NCI-H146 treated with DMSO at 0.1 percent for 48 hours (cell line): ENCODE data around the gene DARS1.
A peak's percentile ranks its signal among the peaks of the same experiment; 100 is the strongest.

Source experiments
- DNase-seq: peaks from one replicate; lab custom pipeline; 2025; ENCODE audit not compliant: unreplicated experiment; lab: John Stamatoyannopoulos, UW

DARS1 gene

DNA sequence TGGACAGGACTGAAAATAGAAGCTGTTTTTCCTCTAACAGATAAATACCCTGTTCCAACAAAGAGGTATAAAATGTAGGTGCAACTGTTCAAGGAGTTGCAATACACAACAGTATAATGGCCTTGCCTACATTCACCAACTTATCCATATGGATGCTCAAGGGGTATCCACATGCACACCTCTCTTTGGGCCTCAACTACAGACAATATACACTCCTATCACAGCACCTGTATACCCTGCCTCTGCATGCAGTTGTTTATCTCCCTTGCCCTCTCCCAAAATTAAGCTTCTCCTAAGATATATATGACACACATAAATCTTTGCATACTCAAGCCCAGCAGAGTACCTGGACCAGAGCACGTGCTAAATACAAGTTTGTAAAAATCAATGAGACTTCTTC, 37.3 kb downstream of the DARS1 start:
- DNase-seq, result no peak

GRCh38 chr2:135947483-135947882, 37.9 kb downstream of the DARS1 start:
- no peak for DNase-seq

- DNase-seq, result no peak
Measured at GRCh38 chr2:135945526-135945925, 39.9 kb downstream of the DARS1 start.

- no peak for DNase-seq
Measured at GRCh38 chr2:135944625-135945024, 40.8 kb downstream of the DARS1 start.

DNA sequence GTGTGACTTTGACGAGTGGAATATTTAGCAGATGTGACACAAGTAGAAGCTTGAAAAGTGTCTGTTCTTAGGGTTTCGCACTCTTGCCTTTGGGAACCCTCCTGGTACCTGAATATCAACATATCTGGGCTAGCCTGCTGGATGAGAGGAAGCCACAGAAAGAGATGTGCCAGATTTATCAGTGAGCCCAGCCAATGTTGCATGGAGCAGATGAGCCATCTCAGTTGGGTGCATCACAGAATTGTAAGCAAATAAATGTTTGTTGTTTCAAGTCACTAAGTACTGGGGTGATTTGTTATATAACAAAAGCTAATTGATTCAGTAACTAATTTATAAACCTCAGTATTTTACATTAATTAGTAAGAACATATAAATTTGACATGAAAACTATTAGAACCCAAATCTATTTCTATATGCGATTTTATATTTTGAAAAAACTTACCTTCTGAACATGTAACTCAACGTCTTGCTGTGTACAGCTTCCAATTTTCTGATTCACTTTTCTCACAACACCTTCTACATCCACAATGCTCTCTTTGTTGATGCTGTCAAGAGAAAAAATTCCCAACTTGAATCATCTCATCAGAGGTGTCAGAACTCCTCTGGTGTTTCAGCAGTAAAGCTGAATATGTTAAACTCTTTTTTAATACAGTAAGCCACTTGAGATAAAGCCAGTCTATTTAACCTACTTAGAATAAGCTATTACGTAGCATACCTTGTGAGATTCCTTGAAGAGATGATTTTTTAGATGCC, 42.3 kb downstream of the DARS1 start:
- no peak for DNase-seq

GRCh38 chr2:135936524-135936923, 48.9 kb downstream of the DARS1 start:
- no peak for DNase-seq

DNA sequence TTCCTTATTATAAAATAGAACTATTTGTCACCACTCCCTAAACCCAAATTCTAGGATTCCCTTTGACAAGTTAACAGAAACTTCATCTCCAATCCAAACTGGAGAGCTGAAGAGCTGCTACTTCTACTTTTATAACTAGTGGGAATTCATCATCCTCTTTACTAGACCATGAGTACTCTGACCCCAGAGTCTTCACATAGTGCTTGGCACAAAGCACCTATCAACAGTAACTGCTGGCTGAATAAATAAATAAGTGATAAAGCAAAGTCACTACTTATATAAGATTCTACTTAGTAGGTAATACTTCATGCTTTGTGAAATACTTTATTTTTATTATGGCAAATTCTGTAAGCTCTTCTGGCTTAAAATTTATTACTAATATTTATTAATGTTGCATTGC, 49.5 kb downstream of the DARS1 start:
- no peak for DNase-seq

GRCh38 chr2:135931776-135932443, 53.5 kb downstream of the DARS1 start:
- no peak for DNase-seq

DNA sequence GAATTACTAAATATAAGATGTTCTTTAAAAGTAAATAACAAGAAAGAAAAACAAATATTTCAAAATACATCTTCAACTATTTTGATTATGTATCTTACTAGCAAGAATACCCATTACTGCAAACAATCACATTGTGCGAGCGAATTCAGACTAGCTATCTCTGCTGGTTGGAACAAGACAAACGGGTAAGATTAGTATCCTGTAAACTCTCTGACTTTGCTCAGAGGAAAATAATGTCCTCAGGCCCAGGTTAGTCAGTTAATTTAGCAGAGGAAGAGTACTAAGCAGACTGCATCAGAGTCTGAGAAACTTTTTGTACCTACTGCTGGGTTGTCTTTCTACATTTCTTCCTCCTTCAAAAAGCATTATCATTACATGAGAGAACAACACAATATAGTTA, 58.8 kb downstream of the DARS1 start:
- DNase-seq, result no peak

DNA sequence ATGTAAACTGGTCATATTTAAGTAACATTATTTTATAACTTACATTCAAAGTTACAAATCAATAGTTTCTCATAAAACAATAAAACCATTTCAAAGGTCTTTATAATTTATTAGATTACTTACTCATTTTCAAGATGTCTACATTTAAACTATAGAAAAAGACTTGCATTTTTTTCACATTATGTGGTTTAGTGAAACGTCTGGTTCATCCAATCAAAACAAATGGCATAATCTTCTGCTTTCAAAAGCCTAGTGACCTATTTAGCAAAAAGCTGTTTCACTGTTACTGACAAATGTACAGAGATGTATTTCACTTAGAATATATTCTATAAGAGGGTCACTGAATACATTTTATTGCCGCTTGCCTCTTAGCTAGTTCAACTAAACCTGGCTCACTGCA, 59.9 kb downstream of the DARS1 start:
- DNase-seq, result no peak

DNA sequence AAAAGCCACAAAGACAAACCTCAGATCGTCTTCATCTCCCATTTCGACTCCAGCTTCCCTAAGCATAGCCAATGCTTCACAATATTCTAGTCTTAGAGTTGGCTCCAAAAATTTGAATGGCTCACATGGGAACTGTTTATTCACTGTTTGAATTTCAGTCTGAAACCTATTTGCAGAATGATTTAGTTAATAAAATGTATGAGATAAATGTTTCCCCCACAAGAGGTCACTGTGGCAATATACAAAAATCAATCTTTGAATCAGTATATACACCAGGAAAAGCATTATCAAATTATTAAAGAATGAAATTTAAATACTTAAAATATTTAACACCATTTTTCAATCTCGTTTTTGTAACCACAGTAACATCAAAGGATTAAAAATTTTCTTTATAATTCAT, 69.2 kb downstream of the DARS1 start:
- peak; percentile 32 for DNase-seq

DNA sequence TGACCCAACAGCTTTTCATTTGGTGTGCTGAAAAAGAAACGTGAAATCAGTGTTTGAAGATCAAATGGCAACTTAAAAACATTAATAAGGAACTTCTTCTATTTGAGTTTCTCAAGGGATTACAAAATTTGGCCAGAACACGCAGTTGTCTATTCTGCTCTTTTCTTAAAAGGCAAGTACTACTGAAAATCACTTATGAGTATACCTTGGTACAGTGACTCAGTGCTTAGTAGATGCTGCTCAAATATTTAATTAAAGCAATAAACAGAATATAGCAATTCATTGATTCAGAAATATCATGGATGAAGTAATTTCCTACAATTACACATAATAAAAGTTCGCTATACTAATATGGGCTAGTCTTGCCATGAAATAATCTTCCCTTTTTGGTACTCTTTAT, 70.9 kb downstream of the DARS1 start:
- no peak for DNase-seq

- DNase-seq, result peak; percentile 18
Measured at GRCh38 chr2:135913727-135914365, 71.6 kb downstream of the DARS1 start.

DNA sequence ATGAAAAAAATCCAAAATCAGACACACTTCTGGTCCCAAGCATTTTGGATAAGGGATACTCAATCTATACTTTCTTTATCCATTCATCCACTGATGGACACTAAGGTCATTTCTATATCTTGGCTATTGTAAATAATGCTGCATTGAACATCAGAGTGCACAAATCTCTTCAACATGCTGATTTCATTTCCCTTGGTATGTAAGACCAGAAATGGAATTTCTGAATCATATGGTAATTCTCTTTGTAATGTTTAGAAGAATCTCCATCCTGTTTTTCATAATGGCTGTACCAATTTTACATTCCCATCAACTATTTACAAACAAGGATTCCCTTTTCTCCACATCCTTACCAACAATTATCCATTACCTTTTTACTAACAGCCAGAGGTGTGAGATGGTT, 75.5 kb downstream of the DARS1 start:
- DNase-seq, result no peak

DNA sequence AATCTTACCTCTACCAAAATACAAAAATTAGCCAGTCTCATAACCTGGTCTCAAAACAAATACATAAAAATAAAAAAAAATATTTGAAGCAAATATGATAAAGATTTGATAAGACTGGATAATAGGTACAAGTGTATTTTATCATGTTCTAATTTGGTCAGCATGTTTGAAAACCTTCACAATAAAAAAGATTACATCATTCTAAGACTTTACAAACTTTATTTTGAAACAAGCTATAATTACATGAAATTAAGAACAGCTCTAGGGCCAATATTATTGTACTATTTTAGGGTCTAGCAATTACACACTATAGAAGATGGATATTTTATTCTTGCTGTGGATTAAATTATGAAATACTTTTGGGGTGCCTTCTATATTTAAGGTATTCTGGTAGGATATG, 79.7 kb downstream of the DARS1 start:
- DNase-seq, result no peak

DNA sequence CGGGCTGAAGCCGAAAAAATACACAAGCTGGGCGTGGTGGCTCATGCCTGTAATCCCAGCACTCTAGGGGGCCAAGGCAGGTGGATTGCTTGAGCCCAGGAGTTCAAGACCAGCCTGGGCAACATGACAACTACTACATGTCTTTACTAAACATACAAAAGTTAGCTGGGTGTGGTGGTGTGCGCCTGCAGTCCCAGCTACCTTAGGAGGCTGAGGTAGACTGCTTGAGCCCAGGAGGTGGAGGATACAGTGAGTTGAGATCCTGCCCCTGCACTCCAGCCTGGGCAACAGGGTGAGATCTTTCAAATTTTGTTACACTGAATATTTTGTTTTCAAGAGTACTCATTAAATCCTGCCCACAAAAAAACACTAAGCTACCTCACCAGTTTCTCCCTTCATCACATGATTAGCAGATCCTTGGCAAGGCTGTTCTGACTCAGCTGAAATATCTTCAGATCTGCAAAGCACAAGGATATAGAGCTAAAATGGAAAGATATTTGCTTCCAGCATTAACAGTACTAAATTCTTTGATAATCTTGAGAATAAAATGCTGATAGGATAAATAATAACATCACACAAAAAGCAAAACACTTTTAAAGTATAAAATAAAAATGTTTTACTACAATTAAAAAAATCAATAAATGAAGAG, 81.0 kb downstream of the DARS1 start:
- no peak for DNase-seq

GRCh38 chr2:135903650-135904049, 81.8 kb downstream of the DARS1 start:
- DNase-seq, result no peak

- no peak for DNase-seq
Measured at GRCh38 chr2:135899567-135899966, 85.9 kb downstream of the DARS1 start.

GRCh38 chr2:135898234-135898786, 87.1 kb downstream of the DARS1 start:
- no peak for DNase-seq

- DNase-seq, result no peak
Measured at GRCh38 chr2:135894930-135895329, 90.5 kb downstream of the DARS1 start.

DNA sequence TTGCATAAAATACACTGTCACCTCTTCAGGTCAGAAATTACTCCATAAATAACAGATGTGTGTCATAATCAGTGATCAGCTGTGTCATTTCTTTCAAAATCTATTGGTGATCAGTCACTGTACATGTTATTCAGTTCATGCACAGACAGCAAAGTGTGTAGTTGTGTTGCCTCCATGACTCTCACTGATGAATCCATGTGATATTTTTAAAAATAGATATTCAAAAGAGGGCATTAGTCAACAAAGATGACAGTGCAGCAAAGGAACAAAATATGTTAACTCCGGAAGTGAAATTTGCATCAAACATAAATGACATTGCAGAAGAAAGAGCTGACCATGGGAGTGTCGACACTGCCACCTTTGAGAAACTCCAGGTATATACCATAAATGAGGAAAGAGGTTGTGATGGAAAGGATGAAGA, 92.0 kb downstream of the DARS1 start:
- DNase-seq, result no peak
